Memory B cell (primary cell): Measurements from ENCODE around the gene DRAM2.

Source experiments
- ATAC-seq: fragments of 150-1000 bp; cut with Tn5 transposase; 2 replicates; pipeline ENCODE4 v1.10.0; 2021; ENCODE audit warnings: low read depth, mild to moderate bottlenecking, moderate library complexity
- DNase-seq, 2 donors: peaks; one replicate each; pipeline ENCODE4 v3.0.0; 2022; ENCODE audit warnings: low spot score in 2 of 2
- H3K27ac Mint-ChIP-seq: one replicate; pipeline ENCODE4 v1.8.0; 2022; ENCODE audit warnings: mild to moderate bottlenecking, moderate library complexity, mixed read lengths
- H3K27me3 Mint-ChIP-seq: one replicate; pipeline ENCODE4 v1.8.0; 2022; ENCODE audit warnings: mixed read lengths
- H3K36me3 Mint-ChIP-seq: one replicate; pipeline ENCODE4 v1.8.0; 2022; ENCODE audit warnings: mild to moderate bottlenecking, mixed read lengths
- H3K4me1 Mint-ChIP-seq: one replicate; pipeline ENCODE4 v1.8.0; 2022; ENCODE audit warnings: mixed read lengths
- H3K4me3 Mint-ChIP-seq: one replicate; pipeline ENCODE4 v1.8.0; 2022; ENCODE audit warnings: mild to moderate bottlenecking, moderate library complexity, mixed read lengths
- H3K9me3 Mint-ChIP-seq: one replicate; pipeline ENCODE4 v1.8.0; 2022; ENCODE audit warnings: mixed read lengths

DRAM2 gene

DNA sequence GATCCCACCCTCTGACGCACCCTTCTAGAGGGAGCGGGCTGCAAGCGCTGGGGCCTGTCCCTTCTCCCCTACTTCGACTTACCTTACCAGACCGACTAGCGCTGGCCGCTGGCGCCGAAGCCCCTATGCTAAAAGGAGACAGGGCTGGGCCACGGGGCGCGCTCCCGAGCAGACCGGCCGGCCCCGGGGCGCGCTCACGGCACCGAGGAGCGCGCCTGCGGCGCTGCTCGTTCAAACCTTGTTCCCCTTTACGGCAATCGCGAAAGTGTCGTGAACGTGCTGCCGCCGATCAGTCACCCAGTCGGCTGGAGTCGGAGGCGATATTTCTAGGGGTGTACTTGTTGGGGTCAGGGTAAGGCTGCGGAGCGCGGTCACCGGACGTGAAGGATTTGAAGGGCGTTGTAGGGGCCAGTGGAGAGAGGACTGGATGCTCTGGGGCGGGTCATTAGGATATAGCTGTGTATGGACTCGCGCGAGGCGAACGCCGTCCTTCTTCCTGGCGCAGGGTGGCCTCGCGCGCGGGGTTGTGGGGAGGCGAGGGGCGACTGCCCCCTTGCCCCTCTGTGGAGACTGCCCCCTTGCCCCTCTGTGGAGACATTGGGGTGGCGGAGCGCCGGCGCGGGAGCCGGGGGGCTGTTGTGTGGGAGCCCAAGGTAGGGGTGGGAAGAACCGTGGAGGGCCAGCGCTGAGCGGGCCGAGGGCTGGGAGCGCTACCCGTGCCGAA is at the start of gene DRAM2, which contains the start of gene CEPT1:
Gene DRAM2, minus strand, starts transcription at position 138 of the 724 bp plus-strand sequence. CDS start 8,539 bp downstream, outside the sequence.
Gene CEPT1, plus strand, starts transcription at position 268 of the 724 bp plus-strand sequence. CDS start 7,492 bp downstream, outside the sequence.
- ATAC-seq, result peak; percentile 79
- peak within 1 kb of the TSS; percentile 98 for H3K4me3 Mint-ChIP-seq
- no peaks in the 10 kb centered on the region for H3K27me3 Mint-ChIP-seq
- H3K4me1 Mint-ChIP-seq, result peaks cover 35% of the 10 kb centered on the region
- peak within 1 kb of the TSS; percentile 91 for H3K27ac Mint-ChIP-seq
- H3K9me3 Mint-ChIP-seq, result no peaks in the 10 kb centered on the region
- peak; percentile 86 to 93 for DNase-seq
- peaks cover 21% of the 10 kb centered on the region for H3K36me3 Mint-ChIP-seq

GRCh38 chr1:111184663-111185062 is 44.8 kb upstream of the DRAM2 start:
- H3K27me3 Mint-ChIP-seq, result no peaks in the 10 kb centered on the region
- H3K36me3 Mint-ChIP-seq, result peaks cover 57% of the 10 kb centered on the region
- H3K4me3 Mint-ChIP-seq, result no peak overlapping the region
- H3K9me3 Mint-ChIP-seq, result peaks cover 1% of the 10 kb centered on the region
- DNase-seq (no peak), ATAC-seq (no peak)
- H3K27ac Mint-ChIP-seq, result peak overlapping the region; percentile 85
- H3K4me1 Mint-ChIP-seq, result peaks cover 37% of the 10 kb centered on the region

- no peaks in the 10 kb centered on the region for H3K9me3 Mint-ChIP-seq
- ATAC-seq (no peak), DNase-seq (no peak)
- H3K27me3 Mint-ChIP-seq, result no peaks in the 10 kb centered on the region
- peaks cover 40% of the 10 kb centered on the region for H3K4me1 Mint-ChIP-seq
- H3K36me3 Mint-ChIP-seq, result peaks cover 51% of the 10 kb centered on the region
- peak overlapping the region; percentile 76 for H3K27ac Mint-ChIP-seq
- H3K4me3 Mint-ChIP-seq, result no peak overlapping the region
Measured at GRCh38 chr1:111183308-111184069, 43.6 kb upstream of the DRAM2 start.

- DNase-seq (no peak), ATAC-seq (no peak)
- Mint-ChIP-seq H3K36me3 (peaks cover 41% of the 10 kb centered on the region), H3K4me1 (peaks cover 38% of the 10 kb centered on the region), H3K27me3 (no peaks in the 10 kb centered on the region), H3K27ac (peak overlapping the region; percentile 76), H3K9me3 (no peaks in the 10 kb centered on the region), H3K4me3 (no peak overlapping the region)
Measured at GRCh38 chr1:111182052-111182451, 42.2 kb upstream of the DRAM2 start.

GRCh38 chr1:111179968-111180533 is 40.2 kb upstream of the DRAM2 start:
- peaks cover 38% of the 10 kb centered on the region for H3K4me1 Mint-ChIP-seq
- ATAC-seq (no peak), DNase-seq (no peak)
- no peak overlapping the region for H3K4me3 Mint-ChIP-seq
- peaks cover 41% of the 10 kb centered on the region for H3K36me3 Mint-ChIP-seq
- peak overlapping the region; percentile 49 for H3K27ac Mint-ChIP-seq
- no peaks in the 10 kb centered on the region for H3K27me3 Mint-ChIP-seq
- no peaks in the 10 kb centered on the region for H3K9me3 Mint-ChIP-seq

DNA sequence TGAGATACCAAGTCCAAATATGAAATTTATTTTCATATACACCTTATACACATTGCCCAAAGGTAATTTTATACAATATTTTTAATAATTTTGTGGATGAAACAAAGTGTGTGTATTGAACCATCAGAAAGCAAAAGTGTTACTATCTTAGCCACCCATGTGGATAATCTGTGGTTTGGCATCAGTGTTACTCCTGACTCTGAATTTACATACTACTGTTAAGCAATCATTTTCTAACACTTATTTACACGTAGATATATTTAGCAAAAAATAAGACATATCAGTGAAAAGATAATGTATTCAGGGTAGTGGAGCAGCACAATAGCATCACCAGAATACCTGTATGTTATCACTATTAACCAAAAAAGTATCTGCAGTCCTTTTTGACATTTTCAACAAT is 36.8 kb upstream of the DRAM2 start:
- Mint-ChIP-seq H3K27ac (peak overlapping the region; percentile 28), H3K9me3 (no peaks in the 10 kb centered on the region), H3K4me3 (no peak overlapping the region), H3K27me3 (no peaks in the 10 kb centered on the region), H3K4me1 (peaks cover 30% of the 10 kb centered on the region), H3K36me3 (peaks cover 32% of the 10 kb centered on the region)
- DNase-seq (no peak), ATAC-seq (peak; percentile 83)

GRCh38 chr1:111175349-111175748 is 35.5 kb upstream of the DRAM2 start:
- Mint-ChIP-seq H3K27me3 (no peaks in the 10 kb centered on the region), H3K4me3 (no peak overlapping the region), H3K9me3 (no peaks in the 10 kb centered on the region), H3K36me3 (peaks cover 30% of the 10 kb centered on the region), H3K4me1 (peaks cover 27% of the 10 kb centered on the region), H3K27ac (peak overlapping the region; percentile 71)
- DNase-seq (no peak), ATAC-seq (no peak)

- DNase-seq (no peak), ATAC-seq (no peak)
- H3K4me1 Mint-ChIP-seq, result peaks cover 22% of the 10 kb centered on the region
- no peaks in the 10 kb centered on the region for H3K27me3 Mint-ChIP-seq
- no peak overlapping the region for H3K27ac Mint-ChIP-seq
- no peak overlapping the region for H3K4me3 Mint-ChIP-seq
- no peaks in the 10 kb centered on the region for H3K9me3 Mint-ChIP-seq
- H3K36me3 Mint-ChIP-seq, result peaks cover 21% of the 10 kb centered on the region
Measured at GRCh38 chr1:111174070-111174469, 34.2 kb upstream of the DRAM2 start.

DNA sequence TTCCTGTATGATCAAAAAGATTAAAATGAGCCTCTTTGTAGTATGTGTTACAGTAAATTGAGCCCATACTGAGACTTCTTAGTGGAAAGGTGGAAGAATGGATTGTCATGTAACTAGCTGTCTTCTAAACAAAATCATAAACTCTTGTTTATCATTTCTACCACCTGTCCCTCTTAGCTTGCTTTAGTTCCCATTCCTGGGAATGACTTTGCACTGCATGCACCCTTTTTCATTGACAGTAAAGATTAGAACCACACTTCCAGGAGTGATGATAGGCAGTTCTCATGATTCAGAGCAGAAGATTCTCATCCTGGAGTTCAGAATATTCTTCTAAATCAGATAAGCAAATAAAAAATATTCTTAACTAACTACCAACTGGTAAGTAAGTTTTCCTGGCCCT is 32.6 kb upstream of the DRAM2 start:
- peaks cover 28% of the 10 kb centered on the region for H3K36me3 Mint-ChIP-seq
- H3K9me3 Mint-ChIP-seq, result no peaks in the 10 kb centered on the region
- H3K4me1 Mint-ChIP-seq, result peaks cover 22% of the 10 kb centered on the region
- DNase-seq (no peak), ATAC-seq (no peak)
- no peak overlapping the region for H3K4me3 Mint-ChIP-seq
- H3K27ac Mint-ChIP-seq, result peak overlapping the region; percentile 80
- no peaks in the 10 kb centered on the region for H3K27me3 Mint-ChIP-seq

DNA sequence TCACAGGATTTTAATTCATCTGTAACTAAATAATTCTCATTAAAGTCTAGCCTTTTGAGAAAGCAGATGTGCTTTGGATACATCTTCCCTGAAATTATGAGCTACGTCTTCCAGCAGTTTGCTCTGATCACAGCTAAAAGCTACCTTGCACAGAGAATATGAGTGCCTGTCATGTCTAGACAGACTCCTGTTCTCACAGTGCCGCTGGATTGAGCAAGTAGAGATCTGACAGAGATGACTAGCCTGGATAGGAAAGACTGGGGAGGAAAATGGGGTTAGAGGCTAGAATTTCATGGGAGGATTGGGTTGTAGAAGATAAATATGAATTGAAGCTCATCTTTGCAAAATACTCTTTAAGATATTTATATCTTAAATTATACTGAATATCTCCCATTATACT is 24.3 kb upstream of the DRAM2 start:
- Mint-ChIP-seq H3K4me1 (peaks cover 29% of the 10 kb centered on the region), H3K36me3 (peaks cover 37% of the 10 kb centered on the region)
- no peak for DNase-seq

DNA sequence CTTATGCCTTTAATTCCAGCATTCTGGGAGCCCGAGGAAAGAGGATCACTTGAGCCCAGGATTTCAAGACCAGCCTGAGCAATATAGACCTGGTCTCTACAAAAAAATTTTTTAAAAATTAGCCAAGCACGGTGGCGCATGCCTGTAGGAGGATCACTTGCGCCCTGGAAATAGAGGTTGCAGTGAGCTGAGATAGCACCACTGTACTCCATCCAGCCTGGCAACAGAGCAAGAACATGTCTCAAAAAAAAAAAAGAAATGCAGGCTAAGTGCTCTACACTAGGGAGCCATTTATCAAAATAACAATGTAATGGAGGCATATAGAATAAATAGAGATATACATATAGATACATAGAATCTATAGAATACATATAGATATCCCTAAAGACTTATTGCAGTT is 23.5 kb upstream of the DRAM2 start:
- Mint-ChIP-seq H3K4me1 (peaks cover 29% of the 10 kb centered on the region), H3K27me3 (no peaks in the 10 kb centered on the region), H3K4me3 (no peak overlapping the region), H3K36me3 (peaks cover 40% of the 10 kb centered on the region), H3K9me3 (no peaks in the 10 kb centered on the region), H3K27ac (no peak overlapping the region)
- no peak for ATAC-seq
- no peak for DNase-seq

More for the DNA sequence above, 24.3 kb upstream of the DRAM2 start:
- H3K9me3 Mint-ChIP-seq, result no peaks in the 10 kb centered on the region
- no peaks in the 10 kb centered on the region for H3K27me3 Mint-ChIP-seq
- no peak overlapping the region for H3K4me3 Mint-ChIP-seq
- no peak for ATAC-seq
- no peak overlapping the region for H3K27ac Mint-ChIP-seq

GRCh38 chr1:111162488-111162880 is 22.6 kb upstream of the DRAM2 start:
- Mint-ChIP-seq H3K4me1 (peaks cover 29% of the 10 kb centered on the region), H3K9me3 (no peaks in the 10 kb centered on the region), H3K27me3 (no peaks in the 10 kb centered on the region), H3K4me3 (no peak overlapping the region), H3K27ac (peak overlapping the region; percentile 77), H3K36me3 (peaks cover 34% of the 10 kb centered on the region)
- DNase-seq (no peak), ATAC-seq (no peak)

DNA sequence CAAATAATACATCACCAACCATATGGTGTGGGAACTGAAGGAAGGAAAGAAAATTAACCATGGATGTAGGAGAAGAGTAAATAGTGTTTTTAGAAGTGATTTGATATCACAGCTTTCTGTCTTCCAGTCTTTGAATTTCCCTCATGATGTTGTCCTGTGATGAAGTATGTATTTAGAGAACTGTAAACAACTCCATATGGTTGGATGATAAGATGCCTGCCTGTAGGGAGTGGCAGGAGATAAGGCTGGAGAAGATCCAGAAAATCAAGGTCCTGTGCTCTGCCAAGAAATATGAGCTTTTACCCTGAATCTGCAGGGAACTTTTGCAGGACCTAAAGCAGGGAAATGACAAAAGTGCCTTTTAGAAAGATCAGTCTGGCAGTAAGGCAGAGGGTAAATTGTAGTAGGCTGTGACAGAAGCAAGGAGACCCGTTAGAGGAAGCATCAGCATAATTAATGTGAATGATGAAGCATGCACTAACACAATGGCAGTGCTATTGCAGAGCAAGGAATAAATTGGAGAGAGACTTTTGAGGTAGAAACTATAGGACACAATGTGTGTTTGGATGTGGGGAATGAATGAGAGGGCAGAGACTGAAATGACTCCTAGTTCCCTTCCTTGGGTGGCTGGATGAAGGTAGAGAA is 22.1 kb upstream of the DRAM2 start:
- no peak for ATAC-seq
- Mint-ChIP-seq H3K4me1 (peaks cover 29% of the 10 kb centered on the region), H3K27me3 (no peaks in the 10 kb centered on the region), H3K27ac (peak overlapping the region; percentile 77), H3K9me3 (no peaks in the 10 kb centered on the region), H3K4me3 (no peak overlapping the region), H3K36me3 (peaks cover 34% of the 10 kb centered on the region)
- DNase-seq, result no peak

- peak overlapping the region; percentile 17 for H3K27ac Mint-ChIP-seq
- no peaks in the 10 kb centered on the region for H3K9me3 Mint-ChIP-seq
- H3K27me3 Mint-ChIP-seq, result no peaks in the 10 kb centered on the region
- DNase-seq, result no peak
- ATAC-seq, result no peak
- H3K4me1 Mint-ChIP-seq, result peaks cover 43% of the 10 kb centered on the region
- no peak overlapping the region for H3K4me3 Mint-ChIP-seq
- peaks cover 52% of the 10 kb centered on the region for H3K36me3 Mint-ChIP-seq
Measured at GRCh38 chr1:111157431-111157830, 17.5 kb upstream of the DRAM2 start.
